ENCODE data around the gene POP5.
"Not testable (repeated sequence)": the region's sequence is repeated elsewhere in the genome, so short reads cannot be mapped to it uniquely, and the experiment has no call there.

POP5 gene

GRCh38 chr12:120580787-120581723, at the start of gene POP5:
TSS of gene POP5 (minus strand) at chr12:120581402. CDS start at chr12:120581362, 40 bp downstream.
- H3K27ac ChIP-seq: peak within 1 kb of the TSS; percentile 68
- no peak for TF ChIP-seq ZFX (IDR thresholded peaks at IDR 0.05; ENCODE audit: borderline replicate concordance)
- no peak for TF ChIP-seq CTCF (IDR thresholded peaks at IDR 0.05)

- no peak for TF ChIP-seq CTCF (IDR thresholded peaks at IDR 0.05)
- H3K27ac ChIP-seq: no peak overlapping the region
These were observed 49.1 kb upstream of the POP5 start for GRCh38 chr12:120630104-120630892.

- TF ChIP-seq ZFX (IDR thresholded peaks at IDR 0.05; ENCODE audit: borderline replicate concordance) (no peak), CTCF (IDR thresholded peaks at IDR 0.05) (peak; percentile 79)
- H3K27ac ChIP-seq: no peak overlapping the region
These were observed 47.7 kb upstream of the POP5 start for GRCh38 chr12:120628919-120629318.

- no peak overlapping the region for H3K27ac ChIP-seq
- TF ChIP-seq ZFX (IDR thresholded peaks at IDR 0.05; ENCODE audit: borderline replicate concordance) (no peak), CTCF (IDR thresholded peaks at IDR 0.05) (peak; percentile 43)
These were observed 44.6 kb upstream of the POP5 start for GRCh38 chr12:120625557-120626419.

- no peak for TF ChIP-seq CTCF (IDR thresholded peaks at IDR 0.05)
- no peak for TF ChIP-seq ZFX (IDR thresholded peaks at IDR 0.05; ENCODE audit: borderline replicate concordance)
- H3K27ac ChIP-seq: no peak overlapping the region
These were observed 39.4 kb upstream of the POP5 start for GRCh38 chr12:120620624-120621023.

GRCh38 chr12:120618954-120619615, 37.9 kb upstream of the POP5 start:
- TF ChIP-seq ZFX (IDR thresholded peaks at IDR 0.05; ENCODE audit: borderline replicate concordance) (no peak), CTCF (IDR thresholded peaks at IDR 0.05) (no peak)
- no peak overlapping the region for H3K27ac ChIP-seq

GRCh38 chr12:120617767-120618166, 36.6 kb upstream of the POP5 start:
- H3K27ac ChIP-seq: not testable (repeated sequence)

GRCh38 chr12:120617193-120617592, 36.0 kb upstream of the POP5 start:
- H3K27ac ChIP-seq: not testable (repeated sequence)
